WERI-Rb-1 (cell line): ENCODE data around the gene HSP90AB1.

Experiments
- DNase-seq: peaks from one replicate; pipeline ENCODE4 v3.0.0-alpha.2; 2020
- H3K27ac ChIP-seq: fragments of 250-450 bp; sonication (Bioruptor Pico); 2 replicates; pipeline ENCODE4 v1.5.1; 2020; ENCODE audit warnings: mild to moderate bottlenecking, moderate library complexity
- H3K27me3 ChIP-seq: fragments of 250-450 bp; sonication (Bioruptor Pico); 2 replicates; pipeline ENCODE4 v1.5.1; 2021; ENCODE audit warnings: mild to moderate bottlenecking, low read depth, moderate library complexity; ENCODE audit not compliant: insufficient read depth, severe bottlenecking
- H3K36me3 ChIP-seq: fragments of 250-450 bp; sonication (Bioruptor Pico); 2 replicates; pipeline ENCODE4 v1.5.1; 2020; ENCODE audit warnings: mild to moderate bottlenecking, moderate library complexity
- H3K4me3 ChIP-seq: 2 replicates; pipeline ENCODE4 v1.5.1; 2011; ENCODE audit warnings: low read depth, mild to moderate bottlenecking, control low read depth, low read length
- H3K9me3 ChIP-seq: fragments of 250-450 bp; sonication (Bioruptor Pico); 2 replicates; pipeline ENCODE4 v1.5.1; 2021; ENCODE audit warnings: mild to moderate bottlenecking, moderate library complexity; ENCODE audit not compliant: severe bottlenecking
- CTCF ChIP-seq: IDR thresholded peaks from 2 replicates; pipeline ENCODE4 v1.5.1; 2011; ENCODE audit warnings: low read depth, mild to moderate bottlenecking, control low read depth, inconsistent platforms, low read length

Gene HSP90AB1

GRCh38 chr6:44202332-44202971 lies 44.4 kb upstream of the HSP90AB1 start:
- H3K9me3 ChIP-seq: no peaks in the 10 kb centered on the region
- H3K27ac ChIP-seq: no peak overlapping the region

GRCh38 chr6:44202972-44203750 lies 43.7 kb upstream of the HSP90AB1 start:
- Histone ChIP-seq H3K27me3 (no peaks in the 10 kb centered on the region), H3K4me3 (no peak overlapping the region), H3K27ac (no peak overlapping the region), H3K36me3 (no peaks in the 10 kb centered on the region), H3K9me3 (no peaks in the 10 kb centered on the region)
- no peak for TF ChIP-seq CTCF
- DNase-seq: no peak

More at GRCh38 chr6:44202332-44202971, 44.4 kb upstream of the HSP90AB1 start:
- H3K4me3 ChIP-seq: no peak overlapping the region
- no peaks in the 10 kb centered on the region for H3K27me3 ChIP-seq
- no peak for DNase-seq
- no peaks in the 10 kb centered on the region for H3K36me3 ChIP-seq
- no peak for TF ChIP-seq CTCF

- no peak for TF ChIP-seq CTCF
- H3K27me3 ChIP-seq: no peaks in the 10 kb centered on the region
- H3K27ac ChIP-seq: no peak overlapping the region
- DNase-seq: no peak
- H3K36me3 ChIP-seq: no peaks in the 10 kb centered on the region
- no peak overlapping the region for H3K4me3 ChIP-seq
- no peaks in the 10 kb centered on the region for H3K9me3 ChIP-seq
Measured at GRCh38 chr6:44203955-44204354, 42.9 kb upstream of the HSP90AB1 start.

GRCh38 chr6:44207966-44208365 lies 38.9 kb upstream of the HSP90AB1 start:
- DNase-seq: no peak
- TF ChIP-seq CTCF: no peak

GRCh38 chr6:44211284-44211683 lies 35.6 kb upstream of the HSP90AB1 start:
- Histone ChIP-seq H3K4me3 (no peak overlapping the region), H3K27me3 (no peaks in the 10 kb centered on the region), H3K27ac (no peak overlapping the region), H3K9me3 (no peaks in the 10 kb centered on the region), H3K36me3 (no peaks in the 10 kb centered on the region)
- no peak for DNase-seq
- no peak for TF ChIP-seq CTCF

More at GRCh38 chr6:44207966-44208365, 38.9 kb upstream of the HSP90AB1 start:
- Histone ChIP-seq H3K36me3 (no peaks in the 10 kb centered on the region), H3K9me3 (no peaks in the 10 kb centered on the region), H3K27ac (no peak overlapping the region), H3K4me3 (no peak overlapping the region), H3K27me3 (no peaks in the 10 kb centered on the region)
